ENCODE measurements around the gene PLK5.
A peak's percentile ranks its signal among the peaks of the same experiment; 100 is the strongest.

The PLK5 gene

DNA sequence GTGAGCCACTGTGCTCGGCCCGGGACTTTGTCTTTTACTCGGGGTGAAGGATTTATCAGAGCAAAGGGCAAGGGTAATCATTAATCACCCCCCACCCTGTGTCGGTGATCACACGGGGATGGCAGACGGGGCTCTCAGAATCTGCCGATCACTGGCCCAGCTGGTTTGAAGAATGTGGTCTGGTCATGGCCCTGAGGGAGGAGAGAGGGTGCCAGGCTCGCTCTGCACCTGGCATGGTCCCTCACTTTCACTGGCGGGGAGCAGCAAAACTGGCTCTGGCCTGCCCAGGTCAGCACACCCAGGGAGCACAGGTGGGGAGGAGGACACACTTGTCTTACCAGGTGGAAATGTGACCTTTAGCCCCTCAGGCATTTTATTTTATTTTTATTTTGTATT lies 22.7 kb upstream of the PLK5 start:
- no peak overlapping the region for H3K4me3 ChIP-seq (ENCODE audit: low read depth, low read length)
- no peak for DNase-seq (ENCODE audit: low read depth)
- TF ChIP-seq, protein P1, sequence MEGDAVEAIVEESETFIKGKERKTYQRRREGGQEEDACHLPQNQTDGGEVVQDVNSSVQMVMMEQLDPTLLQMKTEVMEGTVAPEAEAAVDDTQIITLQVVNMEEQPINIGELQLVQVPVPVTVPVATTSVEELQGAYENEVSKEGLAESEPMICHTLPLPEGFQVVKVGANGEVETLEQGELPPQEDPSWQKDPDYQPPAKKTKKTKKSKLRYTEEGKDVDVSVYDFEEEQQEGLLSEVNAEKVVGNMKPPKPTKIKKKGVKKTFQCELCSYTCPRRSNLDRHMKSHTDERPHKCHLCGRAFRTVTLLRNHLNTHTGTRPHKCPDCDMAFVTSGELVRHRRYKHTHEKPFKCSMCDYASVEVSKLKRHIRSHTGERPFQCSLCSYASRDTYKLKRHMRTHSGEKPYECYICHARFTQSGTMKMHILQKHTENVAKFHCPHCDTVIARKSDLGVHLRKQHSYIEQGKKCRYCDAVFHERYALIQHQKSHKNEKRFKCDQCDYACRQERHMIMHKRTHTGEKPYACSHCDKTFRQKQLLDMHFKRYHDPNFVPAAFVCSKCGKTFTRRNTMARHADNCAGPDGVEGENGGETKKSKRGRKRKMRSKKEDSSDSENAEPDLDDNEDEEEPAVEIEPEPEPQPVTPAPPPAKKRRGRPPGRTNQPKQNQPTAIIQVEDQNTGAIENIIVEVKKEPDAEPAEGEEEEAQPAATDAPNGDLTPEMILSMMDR (IDR thresholded peaks at IDR 0.05; ENCODE audit: control insufficient read depth, extremely low read depth, insufficient read depth) = no peak

DNA sequence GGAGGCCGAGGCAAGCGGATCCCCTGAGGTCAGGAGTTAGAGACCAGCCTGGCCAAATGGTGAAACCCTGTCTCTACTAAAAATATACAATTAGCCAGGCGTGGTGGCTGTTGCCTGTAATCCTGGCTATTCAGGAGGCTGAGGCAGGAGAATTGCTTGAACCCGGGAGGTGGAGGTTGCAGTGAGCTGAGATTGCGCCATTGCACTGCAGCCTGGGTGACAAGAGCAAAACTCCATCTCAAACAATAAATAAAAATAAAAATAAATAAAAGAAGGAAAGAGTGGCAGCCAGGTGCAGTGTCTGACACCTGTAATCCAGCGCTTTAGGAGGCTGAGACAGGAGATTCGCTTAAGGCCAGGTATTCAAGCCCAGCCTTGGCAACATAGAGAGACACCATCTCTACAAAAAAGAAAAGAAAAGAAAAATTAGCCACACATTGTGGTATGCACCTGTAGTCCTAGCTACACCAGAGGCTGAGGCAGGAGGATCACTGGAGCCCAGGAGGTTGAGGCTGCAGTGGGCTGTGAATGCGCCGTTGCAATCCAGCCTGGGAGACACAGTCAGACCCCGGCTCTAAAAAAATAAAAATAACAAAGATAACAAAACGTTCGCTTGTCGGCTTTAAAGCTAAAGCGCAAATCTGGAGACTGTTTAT lies 21.3 kb upstream of the PLK5 start:
- no peak for DNase-seq (ENCODE audit: low read depth)
- H3K4me3 ChIP-seq (ENCODE audit: low read depth, low read length) = no peak overlapping the region
- TF ChIP-seq, protein P1 (IDR thresholded peaks at IDR 0.05; ENCODE audit: control insufficient read depth, extremely low read depth, insufficient read depth) = no peak

DNA sequence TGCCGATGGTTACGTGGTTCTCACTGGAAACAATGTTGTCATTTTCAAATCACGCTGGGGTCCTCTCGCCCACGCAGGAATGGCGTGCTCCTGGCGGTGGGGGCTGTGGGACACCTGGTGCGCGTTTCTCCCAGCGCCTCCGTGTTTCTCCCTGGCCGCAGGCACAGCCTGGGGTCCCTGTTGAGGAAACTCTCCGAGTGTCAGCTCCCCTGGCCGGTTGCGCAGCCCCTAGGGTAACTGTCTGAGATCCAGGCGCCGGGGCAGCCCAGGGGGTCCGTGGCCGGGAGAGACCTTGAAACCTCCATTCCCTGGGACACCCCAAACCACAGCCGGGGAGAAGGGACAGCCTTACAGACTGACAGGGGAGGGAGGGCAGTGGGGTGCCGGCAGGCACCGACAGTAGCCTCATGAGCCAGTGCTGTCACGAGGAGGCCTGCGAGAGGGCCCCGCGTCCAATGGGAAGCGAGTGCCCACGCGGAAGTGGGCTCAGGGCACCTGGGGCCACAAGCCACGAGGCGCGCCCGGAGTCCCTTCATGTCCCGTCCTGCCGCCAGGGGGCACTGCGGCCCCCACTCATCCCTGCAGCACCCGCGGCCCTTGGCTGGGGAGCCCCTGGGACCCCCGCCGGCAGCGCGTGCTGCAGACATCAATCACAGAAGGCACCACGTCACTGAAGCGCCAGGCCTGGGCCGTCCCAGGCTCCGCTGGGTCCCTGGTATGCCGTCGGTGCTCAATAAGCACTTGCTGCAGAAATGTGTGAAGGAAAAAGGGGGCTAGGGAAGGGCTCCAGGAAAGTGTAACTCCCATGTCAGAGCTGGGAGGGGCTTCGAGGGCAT lies 20.6 kb upstream of the PLK5 start:
- TF ChIP-seq, protein P1 (IDR thresholded peaks at IDR 0.05; ENCODE audit: control insufficient read depth, extremely low read depth, insufficient read depth) = peak; percentile 77
- no peak for DNase-seq (ENCODE audit: low read depth)
- no peak overlapping the region for H3K4me3 ChIP-seq (ENCODE audit: low read depth, low read length)

DNA sequence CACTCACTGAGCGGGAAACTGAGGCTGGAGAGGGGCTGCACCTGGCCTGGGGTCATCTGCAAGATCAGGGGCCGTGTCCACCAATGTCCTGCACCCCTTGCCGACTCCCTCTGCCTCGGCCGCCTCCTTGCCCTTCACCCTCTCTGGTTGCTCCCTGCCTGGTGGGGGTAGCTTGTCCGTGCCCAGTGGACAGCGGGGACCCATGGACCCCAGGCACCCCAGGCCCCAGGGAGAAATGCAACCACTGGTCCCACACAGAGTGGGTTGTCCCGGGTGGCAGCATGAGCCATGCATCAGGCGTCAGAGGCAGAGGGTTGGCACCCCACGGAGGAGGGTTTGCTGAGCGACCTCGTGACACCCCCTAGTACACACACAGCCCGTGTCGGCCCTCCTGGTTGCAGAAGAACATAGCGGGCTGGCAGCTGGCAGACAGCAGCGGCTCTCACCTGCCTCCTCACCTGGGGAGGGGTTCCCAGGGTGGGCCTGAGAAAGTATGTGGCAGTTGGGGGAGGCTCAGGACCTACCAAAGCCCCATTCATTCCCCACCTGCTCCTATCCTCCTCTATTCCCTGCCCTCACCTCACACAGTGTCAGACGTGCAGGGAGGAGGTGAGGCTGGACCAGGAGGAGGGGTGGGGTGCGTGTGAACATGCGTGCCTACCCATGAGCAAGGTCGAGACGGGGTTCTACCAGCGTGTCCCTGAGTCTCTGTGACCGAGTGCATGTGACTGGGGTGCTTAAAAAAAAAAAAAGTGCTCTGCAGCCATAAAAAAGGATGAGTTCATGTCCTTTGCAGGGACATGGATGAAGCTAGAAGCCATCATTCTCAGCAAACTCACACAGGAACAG lies 19.7 kb upstream of the PLK5 start:
- TF ChIP-seq, protein P1 (IDR thresholded peaks at IDR 0.05; ENCODE audit: control insufficient read depth, extremely low read depth, insufficient read depth) = no peak
- no peak for DNase-seq (ENCODE audit: low read depth)
- no peak overlapping the region for H3K4me3 ChIP-seq (ENCODE audit: low read depth, low read length)

DNA sequence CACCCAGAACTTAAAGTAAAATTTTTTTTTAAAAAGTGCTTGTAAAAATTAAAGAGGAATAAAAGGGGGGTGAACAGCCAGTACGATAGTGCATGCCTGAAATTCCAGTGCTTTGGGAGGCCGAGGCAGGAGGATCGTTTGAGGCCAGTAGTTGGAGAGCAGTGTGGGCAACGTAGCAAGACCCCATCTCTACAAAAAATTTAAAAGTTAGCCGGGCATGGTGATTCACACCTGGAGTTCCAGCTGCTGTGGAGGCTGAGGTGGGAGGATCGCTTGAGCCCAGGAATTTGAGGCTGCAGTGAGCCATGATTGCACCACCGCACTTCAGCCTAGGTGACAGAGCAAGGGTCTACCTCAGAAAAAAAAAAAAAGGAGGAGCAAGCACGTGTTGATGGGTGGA lies 18.9 kb upstream of the PLK5 start:
- TF ChIP-seq, protein P1 (IDR thresholded peaks at IDR 0.05; ENCODE audit: control insufficient read depth, extremely low read depth, insufficient read depth) = no peak
- H3K4me3 ChIP-seq (ENCODE audit: low read depth, low read length) = no peak overlapping the region
- DNase-seq (ENCODE audit: low read depth) = no peak

DNA sequence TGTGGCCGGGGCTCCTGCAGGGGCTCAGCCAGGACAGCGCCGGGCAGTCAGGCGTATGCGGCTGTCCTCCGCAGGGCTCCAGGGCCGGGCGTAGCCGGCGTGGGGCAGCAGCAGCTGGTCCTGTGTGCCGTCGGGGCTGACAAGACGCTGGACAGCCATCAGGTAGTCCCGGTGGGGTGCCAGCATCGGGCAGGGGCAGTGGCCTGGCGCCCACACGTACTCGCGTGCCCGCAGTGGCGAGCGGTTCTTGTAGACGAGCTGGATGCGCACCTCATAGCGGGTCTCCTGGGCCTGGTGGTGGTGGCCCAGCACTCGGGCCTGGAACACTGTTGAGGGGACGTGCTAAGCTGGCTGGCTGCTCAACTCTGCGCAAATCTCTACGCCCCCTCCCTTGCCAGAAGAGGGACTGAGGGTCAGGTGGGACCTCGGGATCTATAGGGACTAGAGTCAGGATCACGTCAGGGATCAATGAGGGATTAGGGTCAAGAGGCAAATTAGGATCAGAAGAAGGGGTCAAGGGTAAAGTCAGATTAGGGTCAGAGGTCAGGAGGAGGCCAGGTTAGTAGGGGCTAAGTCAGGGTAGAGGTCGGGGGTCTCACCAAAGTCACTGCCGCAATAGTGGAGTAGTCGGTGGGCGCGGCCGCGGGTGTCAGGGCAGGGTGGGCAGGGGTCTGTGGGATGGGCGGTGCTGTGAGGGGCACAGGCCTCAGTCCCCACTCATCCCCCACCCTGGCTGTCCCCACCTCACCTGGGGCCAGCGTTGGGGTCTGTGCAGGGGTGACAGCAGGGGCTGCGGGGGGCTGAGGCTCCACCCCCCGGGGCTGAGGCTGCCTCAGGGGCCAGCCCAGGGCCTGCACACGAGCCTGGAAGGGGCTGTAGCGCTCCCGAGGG lies 17.6 kb upstream of the PLK5 start:
- no peak overlapping the region for H3K4me3 ChIP-seq (ENCODE audit: low read depth, low read length)
- TF ChIP-seq, protein P1 (IDR thresholded peaks at IDR 0.05; ENCODE audit: control insufficient read depth, extremely low read depth, insufficient read depth) = no peak
- DNase-seq (ENCODE audit: low read depth) = no peak
